ENCODE measurements around the gene CALN1. TPM values are rescaled to one million over a fixed set of nuclear protein-coding genes. Genes with fewer than 3 reads are reported as not detected.

CALN1 gene
- total and polyA plus RNA-seq, 2 experiments from 2014 or later: 0.23 to 0.28 TPM

- TF ChIP-seq EZH2phosphoT487 (IDR thresholded peaks at IDR 0.05; ENCODE audit: low read depth, severe bottlenecking, unreplicated experiment): no peak
- no peak for TF ChIP-seq EZH2 (IDR thresholded peaks at IDR 0.05; ENCODE audit: borderline replicate concordance)
- TF ChIP-seq CTCF (IDR thresholded peaks at IDR 0.05; ENCODE audit: poor library complexity): no peak
- no peaks in the 10 kb centered on the region for H3K9me2 ChIP-seq (replicated peaks; ENCODE audit: insufficient read depth)
- H3K4me2 ChIP-seq: peak overlapping the region; percentile 84
- H3K9me3 ChIP-seq (ENCODE audit: low read depth): no peaks in the 10 kb centered on the region
- H3K79me2 ChIP-seq: no peaks in the 10 kb centered on the region
- no peak overlapping the region for H3K27ac ChIP-seq
- H2AFZ ChIP-seq: no peak overlapping the region
- H3K27me3 ChIP-seq: peaks cover 70% of the 10 kb centered on the region
- peaks cover 3% of the 10 kb centered on the region for H3K4me1 ChIP-seq (ENCODE audit: insufficient read depth)
- H4K20me1 ChIP-seq (ENCODE audit: insufficient read depth, poor library complexity, severe bottlenecking): no peaks in the 10 kb centered on the region
- no peak for DNase-seq (ENCODE audit: low spot score)
- no peak overlapping the region for H3K4me3 ChIP-seq
- H3K36me3 ChIP-seq (replicated peaks; ENCODE audit: insufficient read depth, low read depth): no peaks in the 10 kb centered on the region
- 13% methylated on average over 43 of the region's 44 CpGs for WGBS (ENCODE audit: low lambda C conversion rate, missing lambda C conversion rate)
Measured at GRCh38 chr7:72337390-72338167, 74.6 kb downstream of the CALN1 start.

DNA sequence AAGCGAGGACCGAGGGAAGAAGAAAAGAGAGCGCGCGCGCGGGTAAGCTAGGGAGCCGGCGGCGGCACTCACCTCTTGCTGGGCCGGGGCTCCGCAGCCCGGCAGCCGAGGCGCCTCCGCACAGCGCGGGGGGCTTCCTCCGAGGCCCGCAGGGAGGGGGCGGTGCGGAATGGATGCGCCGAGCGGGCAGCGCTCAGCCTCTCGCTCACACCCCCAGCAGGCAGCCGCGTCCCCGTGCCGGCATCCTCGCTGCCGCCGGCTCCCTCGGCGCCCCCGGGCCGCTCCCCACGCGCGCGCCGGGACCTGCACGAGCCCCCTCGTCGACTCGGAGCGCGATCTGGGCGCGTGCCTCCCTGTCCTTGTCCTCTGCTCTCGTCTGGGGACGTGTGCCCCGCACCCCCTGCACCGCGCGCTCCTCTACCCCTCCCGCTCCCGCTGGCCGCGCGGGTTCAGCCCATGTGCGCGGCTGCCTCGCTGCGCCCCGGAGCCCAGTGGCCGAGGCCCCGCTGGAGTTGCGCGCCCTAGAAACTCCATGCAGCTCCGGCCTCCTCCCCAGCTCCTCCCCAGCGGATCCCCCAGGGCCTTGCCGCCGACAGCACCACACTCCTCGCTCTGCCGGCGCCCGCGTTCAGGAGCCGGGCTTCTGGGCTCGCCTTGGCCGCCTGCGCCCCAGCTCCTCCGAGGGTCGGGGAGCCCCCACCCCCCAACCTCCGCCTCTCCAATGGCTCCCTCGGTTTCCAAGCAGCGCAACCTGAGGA is 75.3 kb downstream of the CALN1 start:
- Histone ChIP-seq H3K4me3 (no peak overlapping the region), H3K79me2 (no peaks in the 10 kb centered on the region), H3K36me3 (replicated peaks; ENCODE audit: insufficient read depth, low read depth) (no peaks in the 10 kb centered on the region), H3K27ac (no peak overlapping the region), H3K4me1 (ENCODE audit: insufficient read depth) (peaks cover 3% of the 10 kb centered on the region), H3K27me3 (peaks cover 70% of the 10 kb centered on the region), H3K9me3 (ENCODE audit: low read depth) (no peaks in the 10 kb centered on the region), H3K4me2 (peak overlapping the region; percentile 84), H2AFZ (no peak overlapping the region), H3K9me2 (replicated peaks; ENCODE audit: insufficient read depth) (no peaks in the 10 kb centered on the region), H4K20me1 (ENCODE audit: insufficient read depth, poor library complexity, severe bottlenecking) (no peaks in the 10 kb centered on the region)
- DNase-seq (ENCODE audit: low spot score): peak; percentile 11
- TF ChIP-seq EZH2 (IDR thresholded peaks at IDR 0.05; ENCODE audit: borderline replicate concordance): no peak
- peak; percentile 22 for TF ChIP-seq EZH2phosphoT487 (IDR thresholded peaks at IDR 0.05; ENCODE audit: low read depth, severe bottlenecking, unreplicated experiment)
- no peak for TF ChIP-seq CTCF (IDR thresholded peaks at IDR 0.05; ENCODE audit: poor library complexity)
- WGBS (ENCODE audit: low lambda C conversion rate, missing lambda C conversion rate): 1% methylated on average over 18 of the region's 89 CpGs

- no peak for DNase-seq (ENCODE audit: low spot score)
- H3K27me3 ChIP-seq: peaks cover 70% of the 10 kb centered on the region
- no peaks in the 10 kb centered on the region for H3K79me2 ChIP-seq
- no peak for TF ChIP-seq CTCF (IDR thresholded peaks at IDR 0.05; ENCODE audit: poor library complexity)
- no peak for TF ChIP-seq EZH2phosphoT487 (IDR thresholded peaks at IDR 0.05; ENCODE audit: low read depth, severe bottlenecking, unreplicated experiment)
- peak; percentile 18 for TF ChIP-seq EZH2 (IDR thresholded peaks at IDR 0.05; ENCODE audit: borderline replicate concordance)
- H3K4me2 ChIP-seq: peak overlapping the region; percentile 84
- H3K4me1 ChIP-seq (ENCODE audit: insufficient read depth): peaks cover 3% of the 10 kb centered on the region
- H3K9me2 ChIP-seq (replicated peaks; ENCODE audit: insufficient read depth): no peaks in the 10 kb centered on the region
- no peaks in the 10 kb centered on the region for H4K20me1 ChIP-seq (ENCODE audit: insufficient read depth, poor library complexity, severe bottlenecking)
- H3K36me3 ChIP-seq (replicated peaks; ENCODE audit: insufficient read depth, low read depth): no peaks in the 10 kb centered on the region
- under 1% methylated on average over 21 of the region's 21 CpGs for WGBS (ENCODE audit: low lambda C conversion rate, missing lambda C conversion rate)
- no peak overlapping the region for H2AFZ ChIP-seq
- no peaks in the 10 kb centered on the region for H3K9me3 ChIP-seq (ENCODE audit: low read depth)
- no peak overlapping the region for H3K4me3 ChIP-seq
- no peak overlapping the region for H3K27ac ChIP-seq
Measured at GRCh38 chr7:72336382-72336631, 75.8 kb downstream of the CALN1 start.
